CD14-positive monocyte (primary cell): Measurements from ENCODE around the gene POLR2L. TPM values are rescaled to one million over a fixed set of nuclear protein-coding genes. Genes with fewer than 3 reads are reported as not detected.

Experiments
- DNase-seq, 3 donors: peaks; one replicate each; pipeline ENCODE4 v3.0.0-alpha.2; 2011 to 2022
- H2AFZ ChIP-seq: 2 replicates; pipeline ENCODE4 v1.6.0; 2012; ENCODE audit warnings: mild to moderate bottlenecking, low read depth, low read length, inconsistent platforms; ENCODE audit not compliant: insufficient read depth, poor library complexity, severe bottlenecking
- H3K27ac ChIP-seq, 2 donors: 1 replicate in 1 of 2; 2 replicates in 1 of 2; pipeline ENCODE4 v1.5.1; 2012 to 2013; ENCODE audit warnings: low read length in 2 of 2, control low read depth in 1 of 2, inconsistent platforms in 1 of 2, low read depth in 1 of 2, mild to moderate bottlenecking in 1 of 2
- H3K27me3 ChIP-seq, 2 donors: one replicate each; pipeline versions ENCODE4 v1.6.0 to v1.6.1; 2011 to 2013; ENCODE audit warnings: low read length in 2 of 2; ENCODE audit not compliant: control insufficient read depth in 2 of 2, insufficient read depth in 2 of 2
- H3K36me3 ChIP-seq, 2 donors: replicated peaks in 1 of 2; 1 replicate in 1 of 2; 2 replicates in 1 of 2; pipeline versions ENCODE4 v1.5.1 to v1.6.1; 2012 to 2013; ENCODE audit warnings: low read length in 2 of 2, control low read depth in 1 of 2, inconsistent platforms in 1 of 2, mild to moderate bottlenecking in 1 of 2; ENCODE audit not compliant: insufficient read depth in 2 of 2, control insufficient read depth in 1 of 2
- H3K4me1 ChIP-seq, 2 donors: 1 replicate in 1 of 2; 2 replicates in 1 of 2; pipeline versions ENCODE4 v1.5.1 to v1.6.1; 2012 to 2013; ENCODE audit warnings: low read length in 2 of 2, control low read depth in 1 of 2, inconsistent platforms in 1 of 2, mild to moderate bottlenecking in 1 of 2, moderate library complexity in 1 of 2; ENCODE audit not compliant: insufficient read depth in 2 of 2, control insufficient read depth in 1 of 2
- H3K4me2 ChIP-seq: replicated peaks from 2 replicates; pipeline ENCODE3; 2012; ENCODE audit warnings: low read length, moderate library complexity, mild to moderate bottlenecking; ENCODE audit not compliant: poor library complexity, severe bottlenecking; ENCODE audit errors: extremely low read depth
- H3K4me3 ChIP-seq, 3 experiments: fragments of 200-600 bp in 1 of 3; sonication (generic) in 1 of 3; replicated peaks in 1 of 3; 1 replicate in 2 of 3; 2 replicates in 1 of 3; pipeline ENCODE4 v1.5.1; 2011 to 2013; ENCODE audit warnings: low read length in 3 of 3, mild to moderate bottlenecking in 3 of 3, control low read depth in 2 of 3, low read depth in 2 of 3, inconsistent platforms in 1 of 3, moderate library complexity in 1 of 3
- H3K79me2 ChIP-seq: 2 replicates; pipeline ENCODE4 v1.6.0; 2012; ENCODE audit warnings: mild to moderate bottlenecking, control low read depth, inconsistent platforms, low read length, moderate library complexity; ENCODE audit not compliant: insufficient read depth
- H3K9ac ChIP-seq: 2 replicates; pipeline ENCODE4 v1.6.0; 2017; ENCODE audit warnings: low read length, mild to moderate bottlenecking; ENCODE audit not compliant: insufficient read depth, poor library complexity, severe bottlenecking
- H3K9me3 ChIP-seq, 2 donors: replicated peaks in 1 of 2; 1 replicate in 1 of 2; 2 replicates in 1 of 2; pipeline versions ENCODE4 v1.5.1 to v1.6.1; 2012 to 2013; ENCODE audit warnings: low read length in 2 of 2, control low read depth in 1 of 2; ENCODE audit not compliant: control insufficient read depth in 1 of 2, insufficient read depth in 1 of 2
- H4K20me1 ChIP-seq: 2 replicates; pipeline ENCODE4 v1.6.0; 2012; ENCODE audit warnings: mild to moderate bottlenecking, low read length, control low read depth, moderate library complexity; ENCODE audit not compliant: insufficient read depth
- H3K27ac Mint-ChIP-seq, 7 donors: one replicate each; pipeline ENCODE4 v1.8.0; 2020; ENCODE audit warnings: mild to moderate bottlenecking in 7 of 7, mixed read lengths in 7 of 7, moderate library complexity in 6 of 7, inconsistent platforms in 2 of 7
- H3K27me3 Mint-ChIP-seq, 3 donors: one replicate each; pipeline ENCODE4 v1.8.0; 2021 to 2022; ENCODE audit warnings: low read depth in 3 of 3, mild to moderate bottlenecking in 3 of 3, mixed read lengths in 3 of 3, moderate library complexity in 3 of 3, inconsistent platforms in 1 of 3
- H3K36me3 Mint-ChIP-seq, 2 donors: one replicate each; pipeline ENCODE4 v1.8.0; 2020; ENCODE audit warnings: mixed read lengths in 2 of 2, inconsistent platforms in 1 of 2, mild to moderate bottlenecking in 1 of 2
- H3K4me1 Mint-ChIP-seq: one replicate; pipeline ENCODE4 v1.8.0; 2020; ENCODE audit warnings: mild to moderate bottlenecking, mixed read lengths
- H3K4me3 Mint-ChIP-seq, 2 donors: one replicate each; pipeline ENCODE4 v1.8.0; 2020; ENCODE audit warnings: mild to moderate bottlenecking in 2 of 2, mixed read lengths in 2 of 2, moderate library complexity in 1 of 2
- H3K9me3 Mint-ChIP-seq, 7 donors: one replicate each; pipeline ENCODE4 v1.8.0; 2020 to 2022; ENCODE audit warnings: mixed read lengths in 7 of 7, mild to moderate bottlenecking in 6 of 7, moderate library complexity in 6 of 7, inconsistent platforms in 2 of 7
- CTCF ChIP-seq: fragments of 200-600 bp; IDR thresholded peaks from one replicate; pipeline ENCODE4 v1.8.0; 2022; ENCODE audit warnings: antibody characterized with exemption, mild to moderate bottlenecking
- WGBS: methylation state at CpG from one replicate; pipeline ENCODE4 v1.1.5; 2013; ENCODE audit warnings: missing lambda C conversion rate; ENCODE audit not compliant: insufficient coverage; 5-methylcytosine and 5-hydroxymethylcytosine counted together
- intact Hi-C, 2 donors: fragments of 100-400 bp; cut with micrococcal nuclease; formaldehyde crosslinking; loops; one replicate each; pipeline versions ENCODE4 v1.15.0 to v1.15.1; 2023
- polyA minus RNA-seq: library from RNA; depleted of rRNA, polyadenylated mRNA; stranded (reverse); fragments of >200 nt; gene quantifications from 2 replicates; pipeline ENCODE4 v1.2.3, GENCODE V29; 2012
- polyA plus RNA-seq, 3 donors: library from polyadenylated mRNA; depleted of rRNA in 1 of 3; unstranded in 2 of 3; stranded (reverse) in 1 of 3; fragments of 300-500 nt in 2 of 3; fragments of >200 nt in 1 of 3; fragmentation: Illumina TruSeq in 2 of 3; gene quantifications; 1 replicate in 2 of 3; 2 replicates in 1 of 3; pipeline ENCODE4 v1.2.3, GENCODE V29; 2012 to 2021
- total RNA-seq, 12 experiments: library from RNA in 1 of 12; stranded (reverse) in 1 of 12; fragments of 120-200 nt in 1 of 12; gene quantifications; one replicate each; pipeline ENCODE4 v1.2.4 and lab custom pipeline; 2013 to 2026; ENCODE audit warnings: mixed read lengths in 6 of 12, inconsistent platforms in 1 of 12

Gene POLR2L
- 84.9 TPM for total RNA-seq (2013)
- polyA plus RNA-seq (100 to 1,000 TPM in 2 of 3 donors, 10 to 100 TPM in 1; 93.9 to 133 (median 110) TPM), polyA minus RNA-seq (88.9 and 245 TPM in 2 replicates), total RNA-seq (lab: John Stamatoyannopoulos, UW) (10.7 to 25.8 (median 19.7) reads per million in 11 experiments)

- Histone ChIP-seq H3K27me3 (no peaks in the 10 kb centered on the region), H3K9me3 (no peaks in the 10 kb centered on the region), H3K27ac (peak within 1 kb of the TSS; percentile 70 to 93), H3K36me3 (peaks cover 28 to 31% of the 10 kb centered on the region in 2 donors), H3K4me1 (peaks cover 40 to 64% of the 10 kb centered on the region in 2 donors), H3K79me2 (peaks cover 29% of the 10 kb centered on the region), H2AFZ (peak within 1 kb of the TSS; percentile 72), H3K9ac (peak within 1 kb of the TSS; percentile 95), H3K4me2 (peak within 1 kb of the TSS; percentile 88), H4K20me1 (peaks cover 74% of the 10 kb centered on the region), H3K4me3 (peak within 1 kb of the TSS; percentile 88 to 94 (median 92))
- peaks cover 43% of the 10 kb centered on the region for H3K4me1 Mint-ChIP-seq
- DNase-seq, result peak; percentile 83 to 87 (median 84)
- H3K4me3 Mint-ChIP-seq, result peak within 1 kb of the TSS; percentile 88 to 93
- TF ChIP-seq CTCF, result no peak
- no peaks in the 10 kb centered on the region for H3K9me3 Mint-ChIP-seq
- intact Hi-C loops, result loop anchor here in 1 of 2 donors (5.0 kb wide), 1 partner anchor 35 kb away; the partner anchor contains the start of genes PIDD1 and RPLP2
- H3K27ac Mint-ChIP-seq, result peak within 1 kb of the TSS; percentile 72 to 91 (median 84)
- peaks cover 0 to 13% (median 8%) of the 10 kb centered on the region in 3 donors for H3K27me3 Mint-ChIP-seq
- H3K36me3 Mint-ChIP-seq, result peaks cover 31 to 34% of the 10 kb centered on the region in 2 donors
- WGBS, result under 1% methylated on average over 85 of the region's 87 CpGs
Measured at GRCh38 chr11:842370-843002, at the start of gene POLR2L, which contains the start of gene TSPAN4. Gene POLR2L, minus strand, starts transcription at chr11:842529. Its CDS starts 21 bp downstream, at chr11:842508. Gene TSPAN4, plus strand, starts transcription at chr11:842852. Its CDS starts 7,453 bp downstream, at chr11:850305.

GRCh38 chr11:890794-891540 lies 48.6 kb upstream of the POLR2L start:
- no peak overlapping the region for H3K27ac ChIP-seq
- no peak for DNase-seq
- WGBS, result 94% methylated on average over 12 of the region's 27 CpGs

More at GRCh38 chr11:890794-891540, 48.6 kb upstream of the POLR2L start:
- no peak for TF ChIP-seq CTCF
- Mint-ChIP-seq H3K27me3 (no peaks in the 10 kb centered on the region), H3K4me3 (no peak overlapping the region), H3K36me3 (peaks cover 15 to 17% of the 10 kb centered on the region in 2 donors), H3K4me1 (no peaks in the 10 kb centered on the region), H3K27ac (no peak overlapping the region), H3K9me3 (no peaks in the 10 kb centered on the region)
- Histone ChIP-seq H3K27me3 (no peaks in the 10 kb centered on the region), H3K4me2 (no peak overlapping the region), H2AFZ (no peak overlapping the region), H3K36me3 (peaks cover 4 to 18% of the 10 kb centered on the region in 2 donors), H3K4me1 (no peaks in the 10 kb centered on the region), H3K79me2 (no peaks in the 10 kb centered on the region), H3K4me3 (no peak overlapping the region), H3K9ac (no peak overlapping the region), H3K9me3 (no peaks in the 10 kb centered on the region), H4K20me1 (no peaks in the 10 kb centered on the region)
- intact Hi-C loops, result no loop called here
